T-helper 17 cell (primary cell): Measurements from ENCODE around the gene MYOD1. TPM values are rescaled to one million over a fixed set of nuclear protein-coding genes. Genes with fewer than 3 reads are reported as not detected.
A peak's percentile ranks its signal among the peaks of the same experiment; 100 is the strongest.

Experiments
- ATAC-seq: fragments of 150-1000 bp; cut with Tn5 transposase; 2 replicates; pipeline ENCODE4 v1.10.0; 2021; ENCODE audit warnings: mild to moderate bottlenecking, moderate library complexity
- DNase-seq, 3 donors: peaks; one replicate each; pipeline versions ENCODE4 v3.0.0 to v3.0.0-alpha.2; 2020 to 2021
- H3K9me3 ChIP-seq: one replicate; pipeline ENCODE4 v1.7.0; 2013; ENCODE audit warnings: low read length, mild to moderate bottlenecking; ENCODE audit not compliant: control insufficient read depth, poor library complexity, severe bottlenecking
- H3K27ac Mint-ChIP-seq: one replicate; pipeline ENCODE4 v1.8.0; 2022; ENCODE audit warnings: mild to moderate bottlenecking, moderate library complexity, mixed read lengths
- H3K27me3 Mint-ChIP-seq: one replicate; pipeline ENCODE4 v1.8.0; 2022; ENCODE audit warnings: mixed read lengths
- H3K36me3 Mint-ChIP-seq: one replicate; pipeline ENCODE4 v1.8.0; 2022; ENCODE audit warnings: low read depth, mixed read lengths
- H3K4me1 Mint-ChIP-seq: one replicate; pipeline ENCODE4 v1.8.0; 2022; ENCODE audit warnings: mild to moderate bottlenecking, mixed read lengths
- H3K4me3 Mint-ChIP-seq: one replicate; pipeline ENCODE4 v1.8.0; 2022; ENCODE audit warnings: mild to moderate bottlenecking, moderate library complexity, mixed read lengths
- total RNA-seq, 4 donors: library from RNA in 2 of 4; stranded (reverse) in 2 of 4; gene quantifications; one replicate each; pipeline ENCODE4 v1.2.3 and lab custom pipeline; 2022 to 2026

The MYOD1 gene
- total RNA-seq, 2 donors from 2014 or later: not detected

GRCh38 chr11:17733261-17733660 is 13.9 kb downstream of the MYOD1 start:
- no peak for ATAC-seq
- no peaks in the 10 kb centered on the region for H3K9me3 ChIP-seq
- Mint-ChIP-seq H3K27me3 (peaks cover 65% of the 10 kb centered on the region), H3K4me1 (peaks cover 5% of the 10 kb centered on the region), H3K36me3 (peaks cover 3% of the 10 kb centered on the region), H3K27ac (no peak overlapping the region), H3K4me3 (peak overlapping the region; percentile 78)
- DNase-seq: no peak

- ATAC-seq (no peak), DNase-seq (no peak)
- Mint-ChIP-seq H3K27ac (no peak within 1 kb of the TSS), H3K4me3 (peak within 1 kb of the TSS; percentile 78), H3K4me1 (peaks cover 5% of the 10 kb centered on the region), H3K27me3 (peaks cover 54% of the 10 kb centered on the region), H3K36me3 (peaks cover 3% of the 10 kb centered on the region)
- H3K9me3 ChIP-seq: no peaks in the 10 kb centered on the region
Observed at GRCh38 chr11:17734418-17734911, 15.1 kb downstream of the MYOD1 start, which contains the start of gene KCNC1. Gene KCNC1, plus strand, starts transcription at chr11:17734781. Its CDS starts 1,222 bp downstream, at chr11:17736003.

DNA sequence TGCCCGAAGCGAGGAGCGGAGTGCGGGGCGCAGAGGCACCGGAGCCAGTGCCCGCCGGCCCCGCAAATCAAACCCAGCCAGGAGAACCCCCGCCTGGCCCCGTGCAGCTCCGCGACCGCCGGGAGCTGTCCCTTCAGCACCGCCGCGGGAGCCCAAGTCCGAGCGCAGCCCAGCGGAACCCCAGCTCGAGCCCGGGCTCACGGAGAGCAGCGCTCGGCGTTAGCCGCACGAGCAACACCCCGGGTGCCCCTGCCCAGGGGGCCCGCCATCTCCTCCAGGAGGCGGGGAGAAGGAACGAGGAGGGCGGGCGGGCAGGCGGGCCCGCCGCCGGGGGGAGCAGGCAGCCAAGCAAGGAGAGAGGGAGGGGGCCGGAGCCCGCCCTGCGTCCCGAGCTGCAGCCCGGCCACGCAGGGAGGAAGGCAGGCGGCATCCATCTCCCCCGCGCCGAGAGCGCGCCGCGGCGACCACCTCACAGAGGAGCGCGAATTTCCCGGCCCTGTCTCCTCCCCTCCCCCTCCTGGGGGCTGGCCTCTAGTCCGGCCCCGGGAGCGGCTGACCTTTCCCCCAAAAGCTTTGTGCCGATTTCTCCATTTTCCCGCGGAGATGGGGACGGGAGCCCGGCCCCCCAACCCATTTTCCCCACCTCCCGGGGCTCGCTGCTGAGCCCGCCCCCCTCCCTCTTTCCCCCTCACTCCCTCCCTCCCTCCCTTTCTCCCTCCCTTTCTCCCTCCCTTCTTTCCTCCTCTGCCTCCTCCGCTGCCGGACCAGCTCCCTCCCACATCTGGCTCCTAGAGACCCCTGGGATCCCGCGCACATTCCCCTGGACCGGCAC is 15.8 kb downstream of the MYOD1 start:
- no peaks in the 10 kb centered on the region for H3K9me3 ChIP-seq
- Mint-ChIP-seq H3K27ac (no peak overlapping the region), H3K4me1 (peaks cover 5% of the 10 kb centered on the region), H3K36me3 (peaks cover 3% of the 10 kb centered on the region), H3K27me3 (peaks cover 49% of the 10 kb centered on the region), H3K4me3 (peak overlapping the region; percentile 28)
- ATAC-seq (peak; percentile 52), DNase-seq (no peak)

GRCh38 chr11:17735818-17736578 is 16.6 kb downstream of the MYOD1 start:
- Mint-ChIP-seq H3K27me3 (peaks cover 42% of the 10 kb centered on the region), H3K4me1 (peaks cover 3% of the 10 kb centered on the region), H3K4me3 (peak overlapping the region; percentile 63), H3K27ac (no peak overlapping the region), H3K36me3 (peaks cover 3% of the 10 kb centered on the region)
- ATAC-seq (no peak), DNase-seq (no peak)
- H3K9me3 ChIP-seq: no peaks in the 10 kb centered on the region

DNA sequence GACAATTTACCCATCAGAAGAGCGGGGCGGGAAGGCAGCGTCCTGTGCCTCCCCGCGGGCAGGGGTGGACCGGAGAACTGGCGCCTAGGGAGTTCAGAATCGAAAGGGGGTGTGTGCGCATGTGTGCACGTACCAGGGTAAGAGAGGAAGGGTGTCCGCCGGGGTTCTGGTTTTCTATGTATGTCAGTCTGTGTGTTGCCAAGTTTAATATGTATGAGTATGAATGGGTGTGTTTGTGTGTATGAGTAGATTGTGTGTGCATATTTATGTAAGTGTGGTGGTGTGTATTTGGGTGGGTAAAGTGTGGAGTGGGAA is 17.2 kb downstream of the MYOD1 start:
- H3K4me1 Mint-ChIP-seq: peaks cover 2% of the 10 kb centered on the region
- ATAC-seq: no peak
- DNase-seq: no peak
- no peak overlapping the region for H3K27ac Mint-ChIP-seq
- peaks cover 3% of the 10 kb centered on the region for H3K36me3 Mint-ChIP-seq
- peak overlapping the region; percentile 8 for H3K4me3 Mint-ChIP-seq
- no peaks in the 10 kb centered on the region for H3K9me3 ChIP-seq
- H3K27me3 Mint-ChIP-seq: peaks cover 38% of the 10 kb centered on the region

- H3K27ac Mint-ChIP-seq: no peak overlapping the region
- no peaks in the 10 kb centered on the region for H3K9me3 ChIP-seq
- H3K4me3 Mint-ChIP-seq: peak overlapping the region; percentile 8
- no peak for ATAC-seq
- no peak for DNase-seq
- peaks cover 34% of the 10 kb centered on the region for H3K27me3 Mint-ChIP-seq
- peaks cover 3% of the 10 kb centered on the region for H3K36me3 Mint-ChIP-seq
- peaks cover 2% of the 10 kb centered on the region for H3K4me1 Mint-ChIP-seq
Observed at GRCh38 chr11:17736930-17737817, 17.8 kb downstream of the MYOD1 start.

DNA sequence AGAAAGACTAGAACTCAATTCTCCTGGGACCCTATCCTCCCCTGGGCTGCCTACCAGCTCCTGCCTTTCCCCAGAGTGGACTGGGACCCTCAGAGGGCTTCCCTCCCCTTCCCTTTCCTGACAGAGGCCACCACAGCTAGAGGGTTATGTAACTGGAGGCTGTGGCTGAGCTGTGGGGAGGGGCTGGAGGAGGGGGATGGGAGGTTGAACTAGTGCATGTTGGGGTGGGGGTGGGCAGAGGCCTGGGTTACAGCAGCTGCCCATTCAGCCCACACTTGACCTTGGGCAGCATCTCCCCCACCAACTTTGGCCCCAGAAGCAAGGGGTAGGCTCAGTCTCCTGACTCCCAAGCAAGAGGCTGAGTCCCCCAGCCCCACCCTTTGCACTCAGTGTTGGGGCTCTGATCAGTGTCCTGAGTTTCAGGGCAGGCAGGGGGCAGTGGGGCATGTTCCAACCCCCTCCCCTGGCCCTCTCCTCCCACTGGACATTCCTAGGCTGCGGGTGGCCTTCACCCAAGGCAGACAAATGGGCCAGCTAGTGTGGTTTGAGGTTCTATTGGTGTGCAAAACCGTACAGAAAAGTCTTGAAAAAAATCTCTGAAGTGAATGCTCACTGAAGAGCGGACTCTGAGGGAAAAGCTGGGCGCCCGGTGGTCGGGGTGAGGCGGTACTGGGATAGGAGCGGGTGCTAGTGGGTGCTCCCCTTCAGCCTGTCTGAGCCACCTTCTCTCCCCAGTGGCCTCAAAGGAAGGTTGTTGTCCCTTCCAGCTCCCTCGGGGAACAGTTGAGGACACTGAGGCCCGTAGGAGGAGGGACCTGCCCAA is 19.0 kb downstream of the MYOD1 start:
- Mint-ChIP-seq H3K4me1 (peaks cover 2% of the 10 kb centered on the region), H3K27ac (no peak overlapping the region), H3K27me3 (peaks cover 29% of the 10 kb centered on the region), H3K36me3 (peaks cover 3% of the 10 kb centered on the region), H3K4me3 (no peak overlapping the region)
- no peak for DNase-seq
- no peak for ATAC-seq
- H3K9me3 ChIP-seq: no peaks in the 10 kb centered on the region

GRCh38 chr11:17739945-17740338 is 20.6 kb downstream of the MYOD1 start:
- Mint-ChIP-seq H3K27me3 (peaks cover 30% of the 10 kb centered on the region), H3K27ac (no peak overlapping the region), H3K4me1 (no peaks in the 10 kb centered on the region), H3K36me3 (peaks cover 3% of the 10 kb centered on the region), H3K4me3 (no peak overlapping the region)
- no peak for DNase-seq
- H3K9me3 ChIP-seq: no peaks in the 10 kb centered on the region
- no peak for ATAC-seq

DNA sequence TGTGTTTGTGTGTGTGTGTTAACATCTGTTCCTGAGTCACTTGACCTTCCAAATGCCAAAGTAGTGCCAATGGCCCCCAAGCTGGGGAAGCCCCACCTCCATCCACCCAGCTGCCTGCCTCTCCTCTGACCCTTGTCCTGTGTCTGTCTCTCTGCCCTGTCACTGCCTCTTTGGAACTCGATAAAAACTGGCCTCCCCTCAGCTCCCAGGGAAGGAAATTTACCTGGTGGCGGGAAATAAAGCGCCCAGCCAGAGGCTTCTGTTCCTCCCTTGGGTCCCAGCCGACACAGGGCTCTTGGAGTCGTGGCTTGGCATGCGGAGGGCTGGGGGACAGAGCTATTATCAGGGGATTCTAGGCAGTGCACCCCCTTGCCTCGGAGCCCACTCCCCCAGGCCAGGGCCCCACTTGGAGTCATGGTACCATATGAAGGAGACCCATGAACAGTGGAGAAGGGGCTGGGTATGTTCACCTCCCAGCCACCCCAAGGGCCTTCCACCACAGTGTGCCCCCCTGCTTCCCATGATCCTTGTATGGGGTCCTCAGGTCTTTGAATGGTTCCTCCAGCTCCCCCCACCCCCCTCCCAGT is 21.4 kb downstream of the MYOD1 start:
- no peaks in the 10 kb centered on the region for H3K9me3 ChIP-seq
- peaks cover 37% of the 10 kb centered on the region for H3K27me3 Mint-ChIP-seq
- no peak overlapping the region for H3K27ac Mint-ChIP-seq
- no peak for DNase-seq
- H3K4me3 Mint-ChIP-seq: no peak overlapping the region
- no peaks in the 10 kb centered on the region for H3K4me1 Mint-ChIP-seq
- H3K36me3 Mint-ChIP-seq: peaks cover 3% of the 10 kb centered on the region
- no peak for ATAC-seq

DNA sequence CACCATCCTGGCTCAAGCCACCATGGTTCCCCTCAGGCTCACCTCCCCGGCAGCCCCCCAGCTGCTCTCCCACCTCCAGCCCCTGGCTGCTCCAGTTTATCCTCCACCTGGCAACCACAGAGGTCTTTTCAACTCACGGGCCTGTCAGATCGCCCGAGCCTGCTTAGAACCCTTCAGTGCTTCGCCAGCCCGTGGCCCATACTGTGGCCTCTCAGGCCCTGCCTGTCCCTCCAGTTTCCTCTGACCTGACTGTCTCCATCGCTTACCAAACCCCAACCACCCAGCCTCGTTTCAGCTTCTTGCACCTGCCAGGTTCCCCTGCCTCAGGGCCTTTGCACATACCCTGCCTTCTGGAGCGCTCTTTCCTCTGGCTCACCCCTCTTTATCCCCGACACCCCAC is 22.1 kb downstream of the MYOD1 start:
- peaks cover 39% of the 10 kb centered on the region for H3K27me3 Mint-ChIP-seq
- H3K9me3 ChIP-seq: no peaks in the 10 kb centered on the region
- peaks cover 3% of the 10 kb centered on the region for H3K36me3 Mint-ChIP-seq
- ATAC-seq (no peak), DNase-seq (no peak)
- H3K4me1 Mint-ChIP-seq: no peaks in the 10 kb centered on the region
- no peak overlapping the region for H3K27ac Mint-ChIP-seq
- no peak overlapping the region for H3K4me3 Mint-ChIP-seq

DNA sequence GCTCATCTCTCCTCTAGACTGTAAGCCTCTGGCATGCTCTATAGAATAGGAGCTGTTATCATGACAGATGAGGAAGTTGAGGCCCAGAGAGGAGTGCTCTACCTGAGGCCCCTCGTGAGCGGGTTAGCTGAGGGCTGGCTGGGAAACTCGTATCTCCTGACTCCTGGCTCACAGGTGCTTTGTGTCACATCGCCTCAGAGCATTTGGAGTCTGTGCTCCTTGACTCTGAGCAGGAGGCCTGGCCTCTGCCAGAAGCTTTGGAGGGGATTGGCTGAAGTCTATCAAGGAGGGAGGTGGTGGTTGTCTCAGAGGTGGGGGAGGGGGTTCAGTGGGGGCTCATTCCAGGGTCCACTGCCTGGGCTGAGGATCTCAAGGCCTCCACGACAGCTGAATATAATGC is 22.6 kb downstream of the MYOD1 start:
- no peaks in the 10 kb centered on the region for H3K36me3 Mint-ChIP-seq
- DNase-seq (no peak), ATAC-seq (no peak)
- H3K27ac Mint-ChIP-seq: no peak overlapping the region
- no peaks in the 10 kb centered on the region for H3K9me3 ChIP-seq
- H3K27me3 Mint-ChIP-seq: peaks cover 39% of the 10 kb centered on the region
- no peaks in the 10 kb centered on the region for H3K4me1 Mint-ChIP-seq
- no peak overlapping the region for H3K4me3 Mint-ChIP-seq
